ENCODE results near the gene FASTK. TPM values are rescaled to one million over a fixed set of nuclear protein-coding genes. Genes with fewer than 3 reads are reported as not detected.
A peak's percentile ranks its signal among the peaks of the same experiment; 100 is the strongest.

The FASTK gene
- total and polyA plus RNA-seq, 2 donors (not counting 3 experiments of a cell fraction or from before 2014, with no cell fraction given) = 73.3 to 113 TPM

DNA sequence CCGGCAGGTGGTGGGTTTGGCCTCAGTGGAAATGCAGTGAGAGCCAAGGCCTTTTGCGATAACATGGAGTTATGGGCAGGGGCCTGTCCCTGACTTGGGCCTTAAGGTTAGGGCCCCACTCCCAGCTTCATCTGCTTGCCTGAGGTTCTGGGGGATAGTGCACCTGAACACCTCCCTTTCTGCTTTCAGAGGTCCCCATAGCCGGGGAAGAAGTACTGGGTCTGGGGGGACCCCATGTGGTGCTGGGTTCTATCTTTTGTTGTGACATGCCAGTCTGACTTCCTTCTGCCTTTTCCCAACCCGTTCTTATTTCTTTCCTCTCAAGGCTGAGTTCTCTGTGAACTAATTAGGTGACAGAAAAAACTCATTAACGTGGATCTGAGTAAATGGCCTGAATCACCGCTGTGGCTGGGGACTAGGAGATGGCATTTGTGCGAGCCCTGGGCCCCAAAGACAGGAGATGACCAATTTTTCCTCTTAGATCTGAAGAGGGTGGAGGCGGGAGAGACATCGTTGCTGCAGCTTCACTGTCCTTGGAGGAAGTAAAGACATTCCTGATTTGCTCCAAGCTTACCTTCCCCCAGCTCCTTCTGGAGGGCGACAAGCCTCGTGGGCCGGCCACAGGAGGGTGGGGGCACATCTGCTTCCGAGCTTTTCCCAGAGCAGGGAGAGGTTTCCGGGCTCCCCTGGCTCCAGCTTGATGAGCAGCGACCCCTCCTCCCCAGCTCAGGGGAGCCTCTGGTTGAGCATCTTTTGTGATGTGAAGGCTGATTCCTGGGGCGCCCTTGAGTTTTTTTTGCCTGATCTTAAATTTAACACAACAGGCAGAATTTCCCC, 7.6 kb upstream of the FASTK start:
- Histone ChIP-seq H2AFZ (ENCODE audit: low read depth, low read length) (no peak overlapping the region), H3K4me2 (ENCODE audit: insufficient read depth, low read length) (peak overlapping the region; percentile 94), H3K36me3 (ENCODE audit: control insufficient read depth in 2 of 2, extremely low read depth in 1 of 2, insufficient read depth in 2 of 2, low read length in 2 of 2) (peaks cover 0 to 4% of the 10 kb centered on the region in 2 experiments), H3K27ac (ENCODE audit: insufficient read depth, low read depth, low read length) (peak overlapping the region; percentile 98), H4K20me1 (replicated peaks; ENCODE audit: control insufficient read depth, extremely low read depth, insufficient read depth, low read length) (no peaks in the 10 kb centered on the region), H3K27me3 (ENCODE audit: control insufficient read depth in 2 of 2, insufficient read depth in 2 of 2, low read length in 2 of 2) (no peaks in the 10 kb centered on the region), H3K9me1 (replicated peaks; ENCODE audit: control insufficient read depth, extremely low read depth, insufficient read depth, low read length) (no peaks in the 10 kb centered on the region), H3K79me2 (ENCODE audit: control insufficient read depth, insufficient read depth, low read length) (peaks cover 59% of the 10 kb centered on the region), H3K4me1 (ENCODE audit: control insufficient read depth, extremely low read depth, insufficient read depth, low read length) (peaks cover 50% of the 10 kb centered on the region), H3K9ac (replicated peaks; ENCODE audit: extremely low read depth, insufficient read depth, low read length) (peak overlapping the region; percentile 78), H3K4me3 (replicated peaks in 1 of 3; ENCODE audit: insufficient read depth in 1 of 3, low read depth in 1 of 3, low read length in 3 of 3) (peak overlapping the region; percentile 81 to 96 (median 82)), H3K9me3 (replicated peaks; ENCODE audit: control insufficient read depth, insufficient read depth, low read length) (no peaks in the 10 kb centered on the region)
- intact Hi-C loops (cut with micrococcal nuclease) (loop anchor here (2.0 kb wide), 1 partner anchor 49 kb away; no protein-coding TSS in a partner anchor), dilution Hi-C loops (cut with MboI; ENCODE audit: extremely low pct_ligation_motif_present, low sequenced_read_pairs) (no loop called here)
- BruUV-seq (replicated peaks) = TSS peak; percentile 62
- peak; percentile 38 for FAIRE-seq
- peak; percentile 39 for DNase-seq (ENCODE audit: low read depth, low spot score)
- ChIA-PET POLR2A (interaction anchor here (0.6 kb wide), 1 partner anchor 701 kb away, joined by 7 read pairs; no protein-coding TSS in a partner anchor), CTCF (interaction anchor here (0.7 to 4.5 kb wide), 9 partner anchors 16 to 104 kb away, joined by 3 to 29 read pairs (median 5); partner anchors contain the start of gene ABCB8)
- TF ChIP-seq MYC (IDR thresholded peaks at IDR 0.05; ENCODE audit: low read depth, low read length) (no peak), JUN (IDR thresholded peaks at IDR 0.05; ENCODE audit: borderline replicate concordance, insufficient read depth, insufficient read length, low read depth) (no peak), POLR2AphosphoS5 (IDR thresholded peaks at IDR 0.05; ENCODE audit: insufficient read depth, low read depth, low read length) (no peak), GATA2 (IDR thresholded peaks at IDR 0.05; ENCODE audit: insufficient read depth, insufficient read length, low read depth, low read length) (no peak), FOS (IDR thresholded peaks at IDR 0.05; ENCODE audit: borderline replicate concordance, insufficient read depth, low read length) (no peak), MAX (IDR thresholded peaks at IDR 0.05; ENCODE audit: insufficient read depth, insufficient read length) (no peak), POLR2A (IDR thresholded peaks at IDR 0.05; ENCODE audit: low read depth, low read length) (no peak), CTCF (IDR thresholded peaks at IDR 0.05; ENCODE audit: extremely low read depth in 1 of 2, insufficient read depth in 1 of 2, low read depth in 1 of 2, low read length in 2 of 2) (no peak), EZH2 (IDR thresholded peaks at IDR 0.05; ENCODE audit: borderline replicate concordance, low read depth, low read length, severe bottlenecking) (no peak)
